GM23248 (cell line): ENCODE data around the gene MR1. TPM values are rescaled to one million over a fixed set of nuclear protein-coding genes. Genes with fewer than 3 reads are reported as not detected.

ENCODE experiments used
- DNase-seq: peaks from one replicate; pipeline ENCODE4 v3.0.0-alpha.2; 2015
- H2AFZ ChIP-seq: fragments of 200-600 bp; sonication (generic); 2 replicates; pipeline ENCODE4 v1.6.1; 2016; ENCODE audit warnings: antibody characterized with exemption
- H3F3A ChIP-seq: fragments of 200-600 bp; sonication (generic); 2 replicates; pipeline ENCODE4 v1.6.1; 2016; ENCODE audit warnings: mild to moderate bottlenecking, antibody characterized with exemption, mixed run types; ENCODE audit not compliant: insufficient read depth
- H3K27ac ChIP-seq: fragments of 200-600 bp; sonication (generic); 2 replicates; pipeline ENCODE4 v1.5.1; 2016; ENCODE audit warnings: mild to moderate bottlenecking
- H3K27me3 ChIP-seq: fragments of 200-600 bp; sonication (generic); replicated peaks from 2 replicates; pipeline ENCODE4 v1.6.1; 2016; ENCODE audit warnings: mild to moderate bottlenecking; ENCODE audit not compliant: insufficient read depth
- H3K36me3 ChIP-seq: fragments of 200-600 bp; sonication (generic); 2 replicates; pipeline ENCODE4 v1.6.1; 2016; ENCODE audit warnings: low read depth, mild to moderate bottlenecking
- H3K4me1 ChIP-seq: fragments of 200-600 bp; sonication (generic); 2 replicates; pipeline ENCODE4 v1.6.1; 2016; ENCODE audit warnings: mild to moderate bottlenecking; ENCODE audit not compliant: insufficient read depth
- H3K4me2 ChIP-seq: fragments of 200-600 bp; sonication (generic); one replicate; pipeline ENCODE4 v1.6.1; 2016; ENCODE audit warnings: mild to moderate bottlenecking; ENCODE audit not compliant: unreplicated experiment
- H3K4me3 ChIP-seq: fragments of 200-600 bp; sonication (generic); 2 replicates; pipeline ENCODE4 v1.5.1; 2016; ENCODE audit warnings: mild to moderate bottlenecking
- H3K79me2 ChIP-seq: fragments of 200-600 bp; sonication (generic); 2 replicates; pipeline ENCODE4 v1.6.1; 2016; ENCODE audit warnings: mild to moderate bottlenecking; ENCODE audit not compliant: insufficient read depth
- H3K9ac ChIP-seq: fragments of 200-600 bp; sonication (generic); 2 replicates; pipeline ENCODE4 v1.6.1; 2016; ENCODE audit warnings: mild to moderate bottlenecking
- H3K9me2 ChIP-seq: fragments of 200-600 bp; sonication (generic); 2 replicates; pipeline ENCODE4 v1.6.1; 2016; ENCODE audit warnings: mixed run types, mild to moderate bottlenecking, moderate library complexity; ENCODE audit not compliant: insufficient read depth
- H3K9me3 ChIP-seq: fragments of 200-600 bp; sonication (generic); one replicate; pipeline ENCODE4 v1.6.1; 2017; ENCODE audit warnings: low read depth
- H4K20me1 ChIP-seq: fragments of 200-600 bp; sonication (generic); 2 replicates; pipeline ENCODE4 v1.6.0; 2016; ENCODE audit not compliant: insufficient read depth
- EZH2 ChIP-seq: fragments of 200-600 bp; sonication (generic); IDR thresholded peaks from 2 replicates; pipeline ENCODE4 v1.6.1; 2018; ENCODE audit warnings: antibody characterized with exemption, mild to moderate bottlenecking; ENCODE audit not compliant: insufficient read depth, poor library complexity, severe bottlenecking
- EZH2phosphoT487 ChIP-seq: fragments of 200-600 bp; sonication (generic); IDR thresholded peaks from 2 replicates; pipeline ENCODE4 v1.6.1; 2018; ENCODE audit warnings: antibody characterized with exemption, moderate library complexity, mild to moderate bottlenecking, low read depth; ENCODE audit not compliant: insufficient read depth
- WGBS, 2 experiments: methylation state at CpG; one replicate each; pipeline ENCODE4 v1.1.6; 2015 to 2017; ENCODE audit warnings: low lambda C conversion rate in 2 of 2, low coverage in 1 of 2; ENCODE audit errors: missing lambda C conversion rate in 2 of 2; 5-methylcytosine and 5-hydroxymethylcytosine counted together
- in situ Hi-C: fragments of 300-500 bp; cut with MboI; formaldehyde crosslinking; loops from 2 replicates; pipeline ENCODE4 v1.15.0; 2020
- polyA plus RNA-seq: library from polyadenylated mRNA; unstranded; fragments of >200 nt; fragmentation: Nextera tagmentation; extraction: Ambion mirVana; gene quantifications from 2 replicates; pipeline ENCODE4 v1.2.1, GENCODE V29; 2016
- total RNA-seq: library from RNA; depleted of rRNA; stranded (reverse); fragments of >200 nt; shearing (Covaris generic); gene quantifications from 2 replicates; pipeline ENCODE4 v1.2.3, GENCODE V29; 2014

The MR1 gene
- total and polyA plus RNA-seq, 2 experiments from 2014 or later, result 25.2 to 26.2 TPM

DNA sequence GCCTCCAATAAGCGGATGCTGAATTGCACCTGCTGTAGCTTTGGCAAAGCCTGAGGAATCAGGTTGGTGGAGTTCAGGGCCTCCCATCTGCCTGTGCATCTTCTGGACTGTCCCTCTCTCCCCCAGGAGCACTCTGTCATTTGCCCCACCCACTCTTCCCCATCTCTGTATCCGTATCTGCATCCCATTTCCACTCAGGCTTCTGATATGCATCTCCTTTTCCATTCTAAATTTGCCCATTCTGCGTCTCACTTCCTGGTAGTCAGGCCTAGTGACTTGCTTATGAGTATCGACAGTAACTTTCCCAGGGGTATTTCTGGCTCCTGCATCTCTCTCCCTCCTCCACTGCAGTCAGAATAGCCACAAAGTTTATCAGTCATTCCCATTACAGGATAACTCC is 15.6 kb downstream of the MR1 start:
- DNase-seq, result no peak
- TF ChIP-seq EZH2, result no peak
- no peak for TF ChIP-seq EZH2phosphoT487
- Histone ChIP-seq H3K9me2 (no peaks in the 10 kb centered on the region), H3K79me2 (no peaks in the 10 kb centered on the region), H4K20me1 (no peaks in the 10 kb centered on the region), H3K9ac (no peak overlapping the region), H3K36me3 (no peaks in the 10 kb centered on the region), H3K9me3 (no peaks in the 10 kb centered on the region), H2AFZ (no peak overlapping the region), H3K27ac (no peak overlapping the region), H3K4me1 (no peaks in the 10 kb centered on the region), H3K4me3 (no peak overlapping the region), H3K27me3 (no peaks in the 10 kb centered on the region), H3K4me2 (no peak overlapping the region), H3F3A (no peaks in the 10 kb centered on the region)
- WGBS, 2 experiments, result 80 to 81% methylated on average over 4 of the region's 4 CpGs
- in situ Hi-C loops, result loop anchor here (10.0 kb wide), 1 partner anchor 95 kb away; no protein-coding TSS in a partner anchor

- no peak overlapping the region for H3K4me3 ChIP-seq
- in situ Hi-C loops, result no loop called here
- no peaks in the 10 kb centered on the region for H3K9me2 ChIP-seq
- no peak for TF ChIP-seq EZH2phosphoT487
- no peak overlapping the region for H3K27ac ChIP-seq
- H3K9ac ChIP-seq, result no peak overlapping the region
- no peaks in the 10 kb centered on the region for H3K79me2 ChIP-seq
- H4K20me1 ChIP-seq, result no peaks in the 10 kb centered on the region
- no peak overlapping the region for H3K4me2 ChIP-seq
- no peak for DNase-seq
- no peaks in the 10 kb centered on the region for H3K36me3 ChIP-seq
- H3K4me1 ChIP-seq, result no peaks in the 10 kb centered on the region
- H3K9me3 ChIP-seq, result no peaks in the 10 kb centered on the region
- no peak overlapping the region for H2AFZ ChIP-seq
- H3K27me3 ChIP-seq, result no peaks in the 10 kb centered on the region
- no peaks in the 10 kb centered on the region for H3F3A ChIP-seq
These were observed 17.1 kb downstream of the MR1 start for GRCh38 chr1:181050922-181051321.

DNA sequence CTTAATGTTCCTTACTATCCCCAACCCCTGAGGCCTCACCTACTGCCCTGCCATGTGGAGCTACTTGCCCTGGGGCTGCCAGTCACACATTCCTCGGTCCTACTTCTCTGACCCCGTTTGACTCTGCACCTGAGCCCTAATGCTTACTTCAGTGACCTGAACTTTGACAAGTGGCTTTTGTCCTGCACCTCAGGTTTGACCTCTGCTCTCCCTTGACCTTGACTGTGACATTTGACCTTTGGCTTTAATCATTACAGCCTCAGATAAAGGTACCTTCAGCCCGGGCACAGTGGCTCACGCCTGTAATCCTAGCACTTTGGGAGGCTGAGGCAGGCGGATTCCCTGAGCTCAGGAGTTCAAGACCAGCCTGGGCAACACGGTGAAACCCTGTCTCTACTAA is 22.8 kb downstream of the MR1 start:
- DNase-seq, result no peak
- H3K36me3 ChIP-seq, result no peaks in the 10 kb centered on the region
- no peak overlapping the region for H3K4me3 ChIP-seq
- TF ChIP-seq EZH2phosphoT487 (no peak), EZH2 (no peak)
- no peaks in the 10 kb centered on the region for H3K27me3 ChIP-seq
- H3K9me3 ChIP-seq, result no peaks in the 10 kb centered on the region
- no peaks in the 10 kb centered on the region for H3K79me2 ChIP-seq
- H3K9me2 ChIP-seq, result no peaks in the 10 kb centered on the region
- no peak overlapping the region for H2AFZ ChIP-seq
- H3K9ac ChIP-seq, result no peak overlapping the region
- peaks cover 3% of the 10 kb centered on the region; the same call in 1 of the 2 replicates for H3F3A ChIP-seq
- no peaks in the 10 kb centered on the region for H4K20me1 ChIP-seq
- no peak overlapping the region for H3K4me2 ChIP-seq
- 80 to 81% methylated on average over 6 of the region's 6 CpGs for WGBS, 2 experiments
- peaks cover 2% of the 10 kb centered on the region for H3K4me1 ChIP-seq
- in situ Hi-C loops, result no loop called here
- H3K27ac ChIP-seq, result no peak overlapping the region

GRCh38 chr1:181057079-181057478 is 23.3 kb downstream of the MR1 start:
- Histone ChIP-seq H3K27me3 (no peaks in the 10 kb centered on the region), H3K9me3 (no peaks in the 10 kb centered on the region), H3K9me2 (no peaks in the 10 kb centered on the region), H4K20me1 (no peaks in the 10 kb centered on the region), H3K27ac (no peak overlapping the region), H3K4me1 (peaks cover 7% of the 10 kb centered on the region), H3K4me2 (no peak overlapping the region), H3K9ac (no peak overlapping the region), H3K4me3 (no peak overlapping the region), H3K36me3 (no peaks in the 10 kb centered on the region), H3F3A (peaks cover 8% of the 10 kb centered on the region; the same call in 1 of the 2 replicates), H2AFZ (no peak overlapping the region), H3K79me2 (no peaks in the 10 kb centered on the region)
- no peak for TF ChIP-seq EZH2phosphoT487
- no peak for TF ChIP-seq EZH2
- peak; percentile 14 for DNase-seq
- in situ Hi-C loops, result no loop called here
- WGBS, 2 experiments, result 22 to 27% methylated on average over 3 of the region's 3 CpGs

- H3K9ac ChIP-seq, result no peak overlapping the region
- H3K4me3 ChIP-seq, result no peak overlapping the region
- H3K9me3 ChIP-seq, result no peaks in the 10 kb centered on the region
- no peak overlapping the region for H2AFZ ChIP-seq
- no peaks in the 10 kb centered on the region for H4K20me1 ChIP-seq
- H3K4me1 ChIP-seq, result peaks cover 18% of the 10 kb centered on the region
- no peaks in the 10 kb centered on the region for H3K27me3 ChIP-seq
- H3F3A ChIP-seq, result peaks cover 18% of the 10 kb centered on the region; the same call in 1 of the 2 replicates
- no peak overlapping the region for H3K4me2 ChIP-seq
- in situ Hi-C loops, result no loop called here
- H3K36me3 ChIP-seq, result no peaks in the 10 kb centered on the region
- H3K9me2 ChIP-seq, result no peaks in the 10 kb centered on the region
- TF ChIP-seq EZH2phosphoT487, result no peak
- no peak for TF ChIP-seq EZH2
- H3K79me2 ChIP-seq, result no peaks in the 10 kb centered on the region
- DNase-seq, result no peak
- no peak overlapping the region for H3K27ac ChIP-seq
These were observed 25.7 kb downstream of the MR1 start for GRCh38 chr1:181059435-181059834.
